H1 (cell line): ENCODE measurements around the gene SLC25A21. TPM values are rescaled to one million over a fixed set of nuclear protein-coding genes. Genes with fewer than 3 reads are reported as not detected.

Experiments used
- NRF1 ChIP-seq: IDR thresholded peaks from 2 replicates; pipeline ENCODE4 v1.6.1; 2011; ENCODE audit warnings: mild to moderate bottlenecking, low read depth, low read length, improper control_type of control experiment
- polyA plus RNA-seq, 7 experiments: library from polyadenylated mRNA; depleted of rRNA in 3 of 7; stranded (reverse) in 5 of 7; unstranded in 2 of 7; fragments of >200 nt in 5 of 7; fragments of 200-250 nt in 2 of 7; gene quantifications; 1 replicate in 5 of 7; 2 replicates in 1 of 7; 4 replicates in 1 of 7; pipeline versions ENCODE4 v1.2.1 to v1.2.3, GENCODE V29; 2011 to 2013; ENCODE audit warnings: missing spikeins in 2 of 7, mixed read lengths in 2 of 7
- total RNA-seq: library from RNA; stranded (reverse); fragmentation: NEBNext Ultra II Directional; extraction: Animal tissue kit (Norgen Biotek cat#: 25700); gene quantifications from 2 replicates; pipeline ENCODE4 v1.2.1, GENCODE V29; 2021

SLC25A21 gene
- total and polyA plus RNA-seq, 2 of the 8 experiments (the other 6 are each of a cell fraction or from before 2014, with no cell fraction given), result 6.9 to 15.7 TPM

GRCh38 chr14:37083599-37083998 lies 88.8 kb downstream of the SLC25A21 start (continued):
- no peak for TF ChIP-seq NRF1
- TF ChIP-seq, all 59 proteins: peak for 0
